WTC11 (cell line): Measurements from ENCODE around the gene BEGAIN.

ENCODE experiments used
- ATF6 ChIP-seq: sonication (generic); formaldehyde crosslinking; IDR thresholded peaks from 2 replicates; pipeline ENCODE4 v1.8.1; 2023; ENCODE audit warnings: mild to moderate bottlenecking, missing genetic modification reagents
- ETV6 ChIP-seq: sonication (generic); formaldehyde crosslinking; IDR thresholded peaks from 2 replicates; pipeline ENCODE4 v1.8.1; 2022; ENCODE audit warnings: mild to moderate bottlenecking, missing genetic modification reagents
- GRHL2 ChIP-seq: fragments of 250-450 bp; sonication (Bioruptor Pico); IDR thresholded peaks from 2 replicates; pipeline ENCODE4 v1.8.0; 2022; ENCODE audit warnings: mild to moderate bottlenecking, moderate library complexity; ENCODE audit not compliant: insufficient replicate concordance, severe bottlenecking
- HMGXB4 ChIP-seq: sonication (generic); formaldehyde crosslinking; IDR thresholded peaks from 2 replicates; pipeline ENCODE4 v1.8.1; 2023; ENCODE audit warnings: mild to moderate bottlenecking, moderate library complexity, missing genetic modification reagents
- JUN ChIP-seq: sonication (generic); formaldehyde crosslinking; IDR thresholded peaks from 2 replicates; pipeline ENCODE4 v1.8.0; 2023; ENCODE audit warnings: mild to moderate bottlenecking, missing genetic modification reagents
- ZNF281 ChIP-seq: sonication (generic); formaldehyde crosslinking; IDR thresholded peaks from 2 replicates; pipeline ENCODE4 v1.8.0; 2023; ENCODE audit warnings: mild to moderate bottlenecking, missing genetic modification reagents

GRCh38 chr14:100588671-100589070 is 1.5 kb upstream of the BEGAIN start:
- TF ChIP-seq GRHL2 = no peak
- no peak for TF ChIP-seq ETV6 (CRISPR knock-in tag)
- TF ChIP-seq ZNF281 = no peak
- no peak for TF ChIP-seq ATF6 (CRISPR knock-in tag)
- TF ChIP-seq JUN (CRISPR knock-in tag) = no peak
- TF ChIP-seq HMGXB4 (CRISPR knock-in tag) = no peak
